H9 (cell line): ENCODE measurements around the gene INSRR. TPM values are rescaled to one million over a fixed set of nuclear protein-coding genes. Genes with fewer than 3 reads are reported as not detected.

Source experiments
- DNase-seq: peaks from one replicate; pipeline ENCODE4 v3.0.0-alpha.2; 2017
- H2AFZ ChIP-seq: one replicate; pipeline ENCODE4 v1.6.1; 2013; ENCODE audit warnings: mild to moderate bottlenecking, low read length, control low read depth, moderate library complexity
- H2AK5ac ChIP-seq: 2 replicates; pipeline ENCODE4 v1.6.1; 2013; ENCODE audit warnings: low read length, control low read depth, mixed read lengths; ENCODE audit not compliant: insufficient read length
- H2BK120ac ChIP-seq: one replicate; pipeline ENCODE4 v1.6.1; 2013; ENCODE audit warnings: low read depth, mild to moderate bottlenecking, low read length, control low read depth, inconsistent platforms; ENCODE audit not compliant: poor library complexity, severe bottlenecking
- H2BK12ac ChIP-seq: 2 replicates; pipeline ENCODE4 v1.6.1; 2013; ENCODE audit warnings: low read length, control low read depth, mixed read lengths, low read depth; ENCODE audit not compliant: insufficient read length
- H2BK15ac ChIP-seq: 2 replicates; pipeline ENCODE4 v1.6.1; 2013; ENCODE audit warnings: low read depth, low read length, control low read depth
- H2BK20ac ChIP-seq: one replicate; pipeline ENCODE4 v1.6.1; 2013; ENCODE audit warnings: low read depth, mild to moderate bottlenecking, low read length, control low read depth, inconsistent platforms; ENCODE audit not compliant: poor library complexity, severe bottlenecking
- H2BK5ac ChIP-seq: 2 replicates; pipeline ENCODE4 v1.6.1; 2013; ENCODE audit warnings: low read length, control low read depth, mixed read lengths; ENCODE audit not compliant: insufficient read length
- H3K14ac ChIP-seq: 2 replicates; pipeline ENCODE4 v1.6.1; 2013; ENCODE audit warnings: low read length, control low read depth; ENCODE audit not compliant: insufficient read depth
- H3K18ac ChIP-seq: 2 replicates; pipeline ENCODE4 v1.6.1; 2013; ENCODE audit warnings: low read depth, mild to moderate bottlenecking, mixed read lengths, low read length, control low read depth; ENCODE audit not compliant: insufficient read length
- H3K23ac ChIP-seq: 2 replicates; pipeline ENCODE4 v1.6.1; 2013; ENCODE audit warnings: low read length, control low read depth, mixed read lengths, low read depth; ENCODE audit not compliant: insufficient read length
- H3K23me2 ChIP-seq: 2 replicates; pipeline ENCODE4 v1.6.1; 2013; ENCODE audit warnings: low read depth, mild to moderate bottlenecking, mixed read lengths, low read length, control low read depth; ENCODE audit not compliant: insufficient read length, poor library complexity, severe bottlenecking
- H3K27ac ChIP-seq: 2 replicates; pipeline ENCODE4 v1.5.1; 2013; ENCODE audit warnings: low read length, control low read depth, mixed read lengths, low read depth; ENCODE audit not compliant: insufficient read length
- H3K27me3 ChIP-seq: 2 replicates; pipeline ENCODE4 v1.6.1; 2013; ENCODE audit warnings: low read length, control low read depth, inconsistent platforms; ENCODE audit not compliant: insufficient read depth
- H3K4ac ChIP-seq: 2 replicates; pipeline ENCODE4 v1.6.1; 2013; ENCODE audit warnings: low read depth, mild to moderate bottlenecking, control low read depth, inconsistent platforms, low read length, moderate library complexity
- H3K4me1 ChIP-seq: 2 replicates; pipeline ENCODE4 v1.6.1; 2013; ENCODE audit warnings: low read length, control low read depth, inconsistent platforms; ENCODE audit not compliant: insufficient read depth
- H3K4me2 ChIP-seq: 2 replicates; pipeline ENCODE4 v1.6.1; 2013; ENCODE audit warnings: low read length, control low read depth, mixed read lengths; ENCODE audit not compliant: insufficient read length, insufficient read depth
- H3K56ac ChIP-seq: 2 replicates; pipeline ENCODE4 v1.6.1; 2013; ENCODE audit warnings: low read depth, mild to moderate bottlenecking, mixed read lengths, low read length, control low read depth; ENCODE audit not compliant: insufficient read length
- H3K79me1 ChIP-seq: 2 replicates; pipeline ENCODE4 v1.6.1; 2013; ENCODE audit warnings: low read depth, mild to moderate bottlenecking, moderate library complexity, low read length, control low read depth, inconsistent platforms; ENCODE audit not compliant: insufficient read depth, poor library complexity, severe bottlenecking
- H3K79me2 ChIP-seq: 2 replicates; pipeline ENCODE4 v1.6.1; 2013; ENCODE audit warnings: low read length, control low read depth, inconsistent platforms; ENCODE audit not compliant: insufficient read depth
- H3K9ac ChIP-seq: 2 replicates; pipeline ENCODE4 v1.6.1; 2013; ENCODE audit warnings: low read length, control low read depth, mixed read lengths; ENCODE audit not compliant: insufficient read length; ENCODE audit errors: extremely low read depth
- H3K9me3 ChIP-seq: one replicate; pipeline ENCODE4 v1.6.1; 2013; ENCODE audit warnings: low read depth, low read length, inconsistent platforms; ENCODE audit not compliant: control insufficient read depth
- H3T11ph ChIP-seq: one replicate; pipeline ENCODE4 v1.6.1; 2013; ENCODE audit warnings: mild to moderate bottlenecking, low read length, control low read depth, inconsistent platforms
- H4K20me1 ChIP-seq: one replicate; pipeline ENCODE4 v1.6.1; 2013; ENCODE audit not compliant: control insufficient read depth, insufficient read length, insufficient read depth
- H4K5ac ChIP-seq: 2 replicates; pipeline ENCODE4 v1.6.1; 2013; ENCODE audit warnings: low read depth, mild to moderate bottlenecking, mixed read lengths, low read length, control low read depth; ENCODE audit not compliant: insufficient read length
- H4K8ac ChIP-seq: replicated peaks from 2 replicates; pipeline ENCODE4 v1.6.1; 2013; ENCODE audit warnings: low read length, control low read depth, mixed read lengths, low read depth; ENCODE audit not compliant: insufficient read length
- H4K91ac ChIP-seq: 2 replicates; pipeline ENCODE4 v1.6.1; 2013; ENCODE audit warnings: low read depth, mild to moderate bottlenecking, moderate library complexity, mixed read lengths, low read length, control low read depth; ENCODE audit not compliant: insufficient read length
- H3K27ac Mint-ChIP-seq, 3 experiments: 2 replicates in 2 of 3; 3 replicates in 1 of 3; pipeline ENCODE4 v1.8.0; 2020 to 2021; ENCODE audit warnings: mixed read lengths in 3 of 3, mild to moderate bottlenecking in 1 of 3, moderate library complexity in 1 of 3
- H3K27me3 Mint-ChIP-seq: 2 replicates; pipeline ENCODE4 v1.8.0; 2021; ENCODE audit warnings: low read depth, mild to moderate bottlenecking, moderate library complexity, mixed read lengths
- H3K36me3 Mint-ChIP-seq, 3 experiments: 2 replicates in 2 of 3; 3 replicates in 1 of 3; pipeline ENCODE4 v1.8.0; 2020 to 2021; ENCODE audit warnings: low read depth in 3 of 3, mixed read lengths in 3 of 3; ENCODE audit not compliant: insufficient read depth in 1 of 3
- H3K4me1 Mint-ChIP-seq, 2 experiments: 2 replicates each; pipeline ENCODE4 v1.8.0; 2020; ENCODE audit warnings: mixed read lengths in 2 of 2
- H3K4me3 Mint-ChIP-seq, 2 experiments: 2 replicates in 1 of 2; 3 replicates in 1 of 2; pipeline ENCODE4 v1.8.0; 2020 to 2021; ENCODE audit warnings: mild to moderate bottlenecking in 2 of 2, mixed read lengths in 2 of 2, moderate library complexity in 1 of 2
- H3K9me3 Mint-ChIP-seq, 2 experiments: 2 replicates in 1 of 2; 3 replicates in 1 of 2; pipeline ENCODE4 v1.8.0; 2020; ENCODE audit warnings: mild to moderate bottlenecking in 2 of 2, mixed read lengths in 2 of 2, moderate library complexity in 1 of 2
- CTCF ChIP-seq: fragments of 200-600 bp; sonication (generic); conservative IDR thresholded peaks from 3 replicates; pipeline ENCODE4 v1.8.0; 2021; ENCODE audit warnings: antibody characterized with exemption, mild to moderate bottlenecking
- WGBS: extraction: QIAGEN DNeasy Blood & Tissue Kit; methylation state at CpG from one replicate; pipeline ENCODE4 v1.1.7; 2013; ENCODE audit warnings: missing lambda C conversion rate, low lambda C conversion rate, mixed read lengths; ENCODE audit not compliant: insufficient read length; ENCODE audit errors: extremely low coverage; 5-methylcytosine and 5-hydroxymethylcytosine counted together
- total RNA-seq: library from RNA; stranded (reverse); gene quantifications from 2 replicates; pipeline ENCODE4 v1.2.1, GENCODE V29; 2021

INSRR gene
- total RNA-seq, 1 experiment from 2014 or later: not detected

- Histone ChIP-seq H3K4me1 (no peaks in the 10 kb centered on the region), H4K91ac (no peak overlapping the region), H3K27ac (no peak overlapping the region), H2BK12ac (no peak overlapping the region), H2AFZ (no peak overlapping the region), H4K8ac (no peak overlapping the region), H3K23ac (no peak overlapping the region), H2BK120ac (no peak overlapping the region), H3K79me1 (no peaks in the 10 kb centered on the region), H3K23me2 (no peaks in the 10 kb centered on the region), H2BK20ac (no peak overlapping the region), H3K14ac (no peak overlapping the region), H3K56ac (no peak overlapping the region), H2BK15ac (no peak overlapping the region), H3K18ac (no peak overlapping the region), H4K5ac (no peak overlapping the region), H3K9me3 (no peaks in the 10 kb centered on the region), H2BK5ac (no peak overlapping the region), H3K79me2 (no peaks in the 10 kb centered on the region), H3K27me3 (peaks cover 20% of the 10 kb centered on the region; the same call in 1 of the 2 replicates), H3T11ph (no peak overlapping the region), H2AK5ac (no peak overlapping the region), H3K4ac (no peak overlapping the region), H3K9ac (no peak overlapping the region), H4K20me1 (no peaks in the 10 kb centered on the region), H3K4me2 (no peak overlapping the region)
- DNase-seq: no peak
- Mint-ChIP-seq H3K27ac (no peak overlapping the region; a peak in 1 of 7 replicates), H3K27me3 (peaks cover 83% of the 10 kb centered on the region), H3K4me3 (no peak overlapping the region), H3K4me1 (peaks cover 16 to 40% of the 10 kb centered on the region in 2 experiments), H3K9me3 (no peaks in the 10 kb centered on the region; a peak in 2 of 5 replicates), H3K36me3 (no peaks in the 10 kb centered on the region)
- TF ChIP-seq CTCF: no peak
- no CpG with 5 or more reads among the region's 6 CpGs for WGBS
Measured at GRCh38 chr1:156895927-156896326, 37.0 kb upstream of the INSRR start.
